GM19035 (cell line): ENCODE results near the gene FAM107A.
"Not testable (repeated sequence)": the region's sequence is repeated elsewhere in the genome, so short reads cannot be mapped to it uniquely, and the experiment has no call there.

ENCODE experiments used
- ATAC-seq: cut with Tn5 transposase; IDR thresholded peaks from one replicate; pipeline ENCODE4 v1.9.1; 2021; ENCODE audit not compliant: unreplicated experiment

Gene FAM107A

DNA sequence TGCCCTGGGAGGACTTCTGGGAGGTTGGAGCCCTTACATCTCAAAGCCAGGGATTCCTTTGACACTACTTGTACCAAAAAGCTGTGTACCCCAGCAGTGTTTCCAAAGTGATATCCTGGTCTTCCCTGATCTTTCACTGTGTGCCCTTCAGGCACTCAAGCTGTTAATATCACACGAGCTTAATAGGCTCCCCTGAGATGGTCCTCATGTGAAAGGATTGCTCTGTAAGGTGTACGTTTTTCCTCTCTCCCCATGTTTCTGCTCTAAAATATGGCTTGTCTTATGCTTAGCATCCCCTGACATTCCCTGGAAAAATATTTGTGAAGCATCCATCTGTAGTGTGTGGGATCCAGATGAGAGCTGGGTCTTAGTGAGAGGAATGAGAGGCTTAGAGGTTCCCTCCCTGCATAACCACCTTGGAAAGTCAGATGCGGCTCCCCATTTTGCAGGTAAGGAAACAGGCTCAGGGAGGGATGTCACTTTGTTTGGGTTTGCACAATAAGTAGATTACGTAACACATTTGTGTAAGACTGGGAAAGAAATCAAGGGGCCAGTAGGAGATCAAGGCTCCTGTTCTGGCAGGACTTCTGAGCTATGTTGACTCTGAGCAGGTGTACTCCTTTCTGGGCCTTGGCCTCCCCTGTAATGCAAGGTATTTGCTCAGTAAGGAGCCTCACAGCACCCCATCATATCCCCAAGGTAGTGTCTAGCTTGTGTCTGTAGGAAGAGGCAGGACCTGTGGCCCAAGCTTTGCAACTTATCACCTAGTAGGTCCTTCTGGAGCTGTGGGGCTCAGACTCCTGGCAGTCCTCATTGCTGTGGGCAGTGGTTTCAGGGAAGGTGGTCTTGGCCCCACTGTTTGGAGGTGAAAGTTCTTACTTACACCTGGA is 39.5 kb downstream of the FAM107A start:
- ATAC-seq, result no peak

DNA sequence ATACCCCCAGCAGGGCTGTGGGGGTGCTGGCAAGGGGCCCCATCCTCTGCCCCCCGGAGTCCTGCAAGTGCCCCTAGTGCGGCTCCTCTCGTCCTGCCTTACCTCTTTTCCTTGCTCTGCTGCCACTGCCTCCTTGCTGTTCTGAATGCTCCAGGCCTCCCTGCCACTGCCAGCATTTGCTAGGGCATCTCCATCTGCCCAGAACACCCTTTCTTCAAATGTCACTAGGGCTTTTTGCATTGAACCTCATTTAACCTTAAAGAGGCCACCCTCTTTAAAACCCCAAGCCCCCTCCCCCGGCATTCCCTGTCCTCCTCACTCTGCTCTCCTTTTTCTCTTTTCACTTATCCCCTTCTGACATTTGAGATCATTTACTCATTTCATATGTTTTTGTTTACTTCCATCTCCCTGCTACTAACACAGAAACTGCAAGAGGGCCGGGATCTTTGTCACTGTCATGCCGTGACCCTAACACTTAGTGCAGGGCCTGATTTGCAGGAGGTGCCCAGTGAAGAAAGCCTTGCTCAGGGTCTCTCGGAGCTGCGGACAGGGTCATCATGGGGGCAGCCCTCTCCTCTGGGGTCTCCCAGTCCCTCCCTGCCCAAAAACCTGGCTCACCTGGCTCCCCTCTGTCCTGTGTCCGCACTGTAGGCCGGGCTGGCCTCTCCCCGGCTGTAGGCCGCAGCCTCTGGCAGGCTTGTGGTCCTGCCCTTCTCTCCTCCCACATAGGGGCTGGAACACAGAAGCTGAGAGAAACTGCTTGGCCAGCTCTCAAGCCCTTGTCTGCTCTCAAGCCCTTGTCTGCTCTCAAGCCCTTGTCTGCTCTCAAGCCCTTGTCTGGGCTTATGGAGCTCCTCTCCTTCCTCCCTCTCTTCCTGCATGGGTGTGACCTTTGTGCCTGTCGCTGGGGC is 40.4 kb downstream of the FAM107A start, which contains the start of gene ACOX2:
Gene ACOX2, minus strand, starts transcription at position 690 of the 911 bp plus-strand sequence. CDS start 2,084 bp downstream, outside the sequence.
- no peak for ATAC-seq

DNA sequence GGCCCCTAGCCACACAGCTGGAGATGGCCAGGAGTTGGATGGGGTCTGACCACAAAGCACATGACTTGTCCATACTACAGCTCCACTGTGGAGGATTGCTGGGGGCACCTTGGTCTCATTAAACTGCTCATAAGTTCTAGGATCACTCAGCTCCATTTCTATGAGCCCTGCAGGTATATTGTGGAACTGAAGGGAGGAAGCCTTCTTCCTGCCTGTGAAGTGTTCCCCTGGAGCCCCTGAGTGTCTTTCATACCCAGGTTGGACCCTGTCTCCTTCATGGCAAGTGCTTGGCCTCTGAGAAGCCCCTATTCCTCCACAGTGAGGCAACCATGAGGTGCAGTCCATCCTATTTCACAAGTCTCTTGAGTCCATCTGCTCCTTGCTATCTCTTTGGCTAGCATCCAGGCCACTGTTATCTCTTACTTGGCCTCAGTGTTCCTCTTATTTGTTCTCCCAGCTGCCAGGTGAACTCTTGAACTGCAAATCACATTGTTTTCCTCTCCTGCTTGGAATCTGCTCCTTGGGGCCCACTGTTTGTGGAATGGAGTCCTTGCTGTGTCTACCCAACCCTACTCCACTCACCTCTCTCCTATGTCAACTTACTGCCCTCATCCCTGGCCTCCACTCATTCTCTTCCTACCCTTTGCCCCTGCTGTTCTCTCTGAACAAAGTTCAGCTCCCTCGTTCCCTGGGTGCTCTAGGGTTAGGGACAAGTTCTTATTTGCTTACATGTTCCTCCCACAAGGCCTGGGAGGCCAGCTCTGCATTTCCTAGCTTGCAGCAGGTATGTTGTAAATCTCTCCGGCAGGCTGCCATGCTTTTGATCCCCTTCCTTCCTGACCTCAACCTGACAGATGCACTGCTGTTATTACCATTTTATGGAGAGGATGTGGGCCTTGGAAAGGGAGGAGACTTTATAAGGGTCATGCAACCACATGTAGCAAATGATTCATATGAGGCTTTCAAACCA is 41.4 kb downstream of the FAM107A start:
- ATAC-seq, result no peak

DNA sequence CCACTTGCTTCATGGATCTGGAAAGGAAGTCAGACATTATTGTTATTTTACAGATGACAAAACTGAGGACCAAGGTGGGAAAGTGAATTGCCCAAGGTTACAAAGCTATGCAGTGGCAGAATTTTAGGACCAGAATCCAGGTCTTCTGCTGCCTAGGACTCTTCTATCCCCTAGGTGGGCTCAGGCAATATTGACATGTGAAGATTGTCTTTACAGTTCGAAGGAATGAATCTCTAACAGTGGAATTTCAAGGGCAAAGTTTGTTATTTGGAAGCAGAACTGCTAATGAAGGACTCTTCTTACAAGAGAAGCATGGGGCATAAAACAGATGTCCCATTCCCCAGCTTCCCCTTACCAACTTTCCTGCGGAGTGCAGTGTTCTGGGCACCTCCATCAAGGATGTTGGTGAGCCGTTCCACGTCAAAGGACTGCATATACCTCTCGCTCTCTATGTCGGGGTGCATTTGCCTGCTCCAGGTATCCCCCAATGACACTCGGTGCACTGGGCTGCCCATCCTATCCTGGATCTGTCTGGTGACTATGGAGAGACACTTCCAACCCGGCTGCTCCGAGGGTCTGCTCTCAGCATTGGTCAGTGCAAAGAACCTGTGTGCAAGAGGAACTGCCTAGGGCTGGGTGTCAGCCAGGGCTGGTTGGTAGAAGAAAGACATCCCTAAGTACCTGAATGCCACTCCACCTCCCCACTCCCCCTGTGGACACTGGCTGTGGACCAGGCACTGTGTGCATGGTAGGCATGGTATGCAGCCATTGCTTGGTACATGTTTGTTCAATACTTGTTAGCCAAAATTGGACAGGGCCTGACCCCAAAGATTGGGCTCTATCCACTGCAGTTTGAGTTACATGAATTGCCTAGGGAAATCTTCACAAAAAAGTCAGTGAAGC is 42.3 kb downstream of the FAM107A start:
- no peak for ATAC-seq

DNA sequence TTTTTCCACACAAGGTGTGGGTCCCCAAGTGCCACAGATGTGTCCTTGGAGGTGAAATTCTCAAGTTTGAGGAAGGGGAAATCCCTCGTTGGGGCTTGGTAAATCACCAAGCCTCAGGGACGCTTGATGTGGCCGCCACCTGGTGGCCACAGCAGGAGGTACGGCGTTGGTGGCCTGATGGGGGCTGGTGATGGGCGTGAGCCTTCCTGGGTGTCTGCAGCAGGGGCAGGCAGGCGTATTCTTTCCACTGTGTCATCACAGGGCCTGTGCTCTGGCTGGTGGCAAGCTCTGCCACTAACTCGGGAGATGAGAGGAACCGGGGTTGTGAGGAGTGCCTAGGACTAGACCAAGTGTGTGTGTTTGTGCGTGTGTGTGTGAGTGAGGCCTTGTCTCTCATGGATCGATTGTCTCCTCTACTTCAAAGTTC is 44.4 kb downstream of the FAM107A start:
- peak; percentile 95 for ATAC-seq

DNA sequence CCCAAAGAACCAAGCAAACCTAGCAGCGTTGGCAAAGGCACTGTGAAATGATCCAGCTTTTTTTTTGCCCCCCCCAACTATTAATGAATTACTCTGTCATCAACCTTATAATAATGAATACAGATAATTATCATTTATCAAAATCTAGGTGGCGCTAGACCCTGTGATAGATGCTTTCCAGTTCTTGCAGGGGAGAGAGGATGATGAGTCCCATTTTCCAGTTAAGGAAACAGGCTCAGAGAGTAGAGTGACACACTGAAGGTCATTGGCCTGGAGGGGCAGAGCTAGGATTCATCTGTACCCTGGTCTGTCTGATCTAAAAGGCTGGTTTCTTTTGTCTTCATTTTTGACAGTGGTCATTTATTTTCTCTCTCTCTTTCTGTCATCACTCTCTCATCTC is 45.2 kb downstream of the FAM107A start:
- ATAC-seq, result no peak

DNA sequence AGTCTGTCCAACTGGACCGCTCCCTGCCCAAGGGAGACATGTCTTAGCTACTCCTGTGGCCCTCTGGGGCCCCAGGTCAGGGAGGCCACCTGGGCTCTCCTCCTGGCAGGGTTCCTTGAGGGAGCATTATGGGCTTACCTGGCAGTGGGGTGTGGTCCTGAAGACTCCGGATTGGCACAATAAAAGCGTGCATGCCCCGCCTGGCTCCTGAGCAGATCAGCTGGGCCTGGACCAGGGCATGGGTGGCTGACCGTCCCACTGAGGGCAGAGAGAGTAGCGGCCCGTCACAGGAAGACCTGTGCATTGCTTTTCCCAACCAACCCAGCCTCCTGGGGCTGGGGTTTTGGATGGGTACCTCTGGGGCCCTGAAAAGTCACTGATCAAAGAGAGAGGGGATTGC is 45.6 kb downstream of the FAM107A start:
- ATAC-seq, result no peak

DNA sequence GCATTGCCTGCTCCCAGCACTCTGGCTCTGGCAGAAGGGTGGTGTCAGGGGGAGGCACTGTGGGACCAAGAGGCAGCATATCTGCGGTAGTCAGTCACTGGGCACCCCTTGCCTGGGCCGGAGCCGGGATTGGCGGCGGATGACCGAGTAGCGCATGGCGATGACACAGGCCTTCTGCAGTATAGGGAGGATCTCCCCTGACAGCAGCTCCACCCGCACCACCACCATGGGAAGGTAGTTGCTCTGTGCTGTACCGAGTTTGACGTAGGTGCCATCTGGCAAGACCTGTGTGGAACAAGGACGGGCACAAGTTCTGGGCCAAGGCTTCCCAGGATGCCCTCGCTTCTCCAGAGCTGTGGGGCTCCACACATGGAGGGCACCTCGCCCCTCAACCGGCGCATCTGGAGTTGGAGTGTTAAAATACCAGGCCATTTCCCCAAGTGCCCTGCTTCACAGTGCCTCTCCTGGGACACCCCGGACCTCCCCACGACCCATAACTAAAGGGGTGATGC is 46.8 kb downstream of the FAM107A start:
- ATAC-seq, result no peak

DNA sequence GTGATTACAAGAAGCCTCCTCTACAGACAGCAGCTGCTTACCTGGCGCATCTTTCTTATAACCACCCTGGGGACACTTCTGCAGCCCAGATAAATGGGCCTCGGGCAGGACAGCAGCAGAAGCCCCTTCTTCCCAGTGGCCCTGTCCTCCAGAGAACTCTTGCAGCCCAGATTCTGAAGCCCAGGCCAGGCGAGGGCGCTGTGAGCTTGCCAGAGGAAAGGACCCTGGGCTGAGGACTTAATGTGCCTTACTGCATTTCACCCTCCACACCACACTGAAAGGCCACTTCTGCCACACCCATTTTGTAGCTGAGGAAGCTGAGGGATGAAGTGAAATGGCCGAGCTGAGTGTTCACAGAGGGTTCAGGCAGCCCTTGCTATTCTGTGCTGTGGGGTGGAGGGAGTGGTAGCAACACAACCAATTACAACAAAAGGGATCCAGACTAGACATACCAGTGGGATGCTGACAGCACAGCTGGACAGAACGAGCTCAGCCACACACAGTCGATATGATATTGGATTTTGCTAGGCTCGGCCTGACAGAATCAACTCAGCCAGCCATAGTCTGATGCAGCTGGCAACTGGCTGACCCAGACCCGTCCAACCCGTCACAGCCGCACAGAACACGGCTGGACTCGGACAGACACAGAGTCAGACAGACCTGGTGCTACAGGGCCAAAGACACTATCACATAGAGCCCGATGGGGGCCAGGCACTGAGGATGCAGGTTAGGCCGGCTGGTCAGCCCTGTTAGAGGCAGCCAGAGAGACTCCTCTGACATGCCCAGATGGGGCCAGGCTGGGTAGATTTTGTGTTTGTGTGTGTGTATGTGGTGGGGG is 47.5 kb downstream of the FAM107A start:
- no peak for ATAC-seq

DNA sequence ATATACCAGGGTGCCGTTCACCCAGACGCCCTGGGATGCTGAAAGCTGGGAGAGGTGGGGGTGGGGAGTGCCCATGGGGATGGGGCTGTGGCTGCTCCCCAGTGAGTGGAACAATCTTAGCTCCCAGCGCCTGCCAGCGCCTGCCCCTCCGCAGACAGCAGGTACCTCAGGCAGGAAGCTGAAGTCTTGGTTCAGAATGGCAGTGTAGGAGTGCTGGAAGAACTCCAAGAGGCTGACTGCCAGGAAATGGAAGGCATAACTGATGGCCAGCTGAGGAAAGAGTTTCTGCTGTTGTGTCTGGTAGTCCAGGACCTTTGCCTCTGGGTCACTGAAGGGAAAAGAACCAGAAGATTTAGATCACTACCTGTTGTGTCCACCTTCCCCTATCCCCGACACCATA is 48.6 kb downstream of the FAM107A start:
- no peak for ATAC-seq

DNA sequence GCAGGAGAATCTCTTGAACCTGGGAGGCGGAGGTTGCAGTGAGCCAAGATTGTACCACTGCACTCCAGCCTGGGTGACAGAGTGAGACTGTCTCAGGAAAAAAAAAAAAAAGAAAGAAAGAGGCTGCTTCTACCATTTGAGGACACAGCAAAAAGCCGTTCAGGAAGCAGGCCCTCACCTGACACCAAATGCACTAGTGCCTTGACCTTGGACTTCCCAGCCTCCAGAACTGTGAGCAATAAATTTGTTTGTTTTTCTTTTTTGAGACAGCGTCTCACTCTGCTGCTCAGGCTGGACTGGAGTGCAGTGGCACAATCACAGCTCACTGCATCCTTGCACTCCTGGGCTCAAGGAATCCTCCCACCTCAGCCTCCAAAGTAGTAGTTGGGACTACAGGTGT is 49.8 kb downstream of the FAM107A start:
- ATAC-seq, result not testable (repeated sequence)

DNA sequence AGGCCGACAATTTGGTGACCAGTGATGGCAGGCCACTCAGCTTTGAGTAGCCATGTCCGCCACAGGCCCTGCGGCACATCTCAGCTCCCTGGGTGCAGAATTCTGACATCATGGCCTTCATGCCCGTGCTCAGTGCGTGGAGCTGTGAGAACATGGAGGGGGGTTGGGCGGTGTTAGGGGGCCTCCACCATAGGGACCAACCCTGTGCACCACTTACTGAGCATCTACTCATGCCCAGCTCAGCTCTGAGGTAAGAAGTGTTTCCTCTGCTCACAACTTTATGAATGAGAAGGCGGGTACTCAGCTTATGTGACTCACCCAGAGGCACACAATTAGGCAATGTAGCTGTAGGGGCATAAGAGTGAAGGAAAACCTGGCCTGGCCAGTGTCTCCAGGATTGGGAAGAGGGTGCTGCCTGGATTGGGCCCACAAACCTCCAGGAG is 50.7 kb downstream of the FAM107A start:
- no peak for ATAC-seq

DNA sequence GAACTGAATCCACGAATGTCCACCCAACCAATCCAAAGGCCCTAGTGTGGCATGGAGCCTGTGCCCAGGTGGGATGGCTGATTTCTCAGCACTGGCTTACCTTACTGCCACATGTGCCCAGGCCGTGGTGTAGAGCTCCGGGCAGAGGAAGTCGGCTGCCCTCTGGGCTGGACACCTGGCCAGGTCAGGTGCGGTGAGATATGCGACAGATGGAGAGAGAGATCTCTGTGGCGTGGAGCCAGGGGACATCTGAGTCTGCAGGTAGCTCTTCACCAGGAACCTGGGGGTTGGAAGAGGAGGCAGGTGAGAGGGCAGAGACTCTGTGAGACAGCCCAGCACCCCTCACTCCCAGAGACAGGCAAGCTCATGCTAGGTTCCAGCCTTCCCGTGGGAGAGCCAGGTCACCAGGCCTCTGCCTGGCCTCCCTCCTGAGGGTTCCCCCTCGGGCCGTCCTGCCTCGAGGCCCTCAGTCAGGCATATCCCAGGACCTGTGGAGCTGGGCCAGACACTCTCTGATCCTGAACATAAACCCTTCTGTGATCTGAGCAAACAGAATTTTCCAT is 52.8 kb downstream of the FAM107A start:
- ATAC-seq, result no peak

DNA sequence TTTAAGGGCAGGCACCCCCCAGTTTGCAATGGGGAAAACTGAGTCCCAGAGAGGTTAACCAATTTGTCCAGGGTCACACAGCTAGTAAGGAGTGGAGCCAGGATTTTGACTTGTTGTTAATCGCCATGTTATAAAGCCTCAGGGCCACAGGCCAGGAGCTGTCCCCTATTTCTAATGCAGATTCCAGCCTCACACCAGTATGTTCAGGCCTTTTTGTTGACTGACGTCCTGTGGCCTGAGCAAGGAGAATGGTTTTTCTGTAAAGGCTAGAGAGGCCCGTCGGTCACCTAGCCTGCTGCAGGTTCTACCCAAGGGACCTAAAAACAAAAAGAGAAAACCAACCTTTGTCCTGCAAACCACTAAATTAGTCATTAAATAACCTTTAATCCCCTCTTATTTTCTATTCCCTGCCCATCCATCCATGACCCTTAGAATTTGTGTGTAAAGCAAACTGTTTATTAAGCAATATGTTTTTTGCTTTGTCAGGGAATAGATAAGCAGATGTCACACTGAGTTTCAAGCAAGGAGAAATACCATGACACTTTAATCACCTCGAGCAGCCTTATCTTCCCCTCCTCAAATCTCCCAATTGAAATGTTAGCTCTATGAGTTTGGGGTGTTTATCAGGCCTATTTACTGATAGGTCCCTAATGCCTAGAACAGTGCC is 54.3 kb downstream of the FAM107A start:
- no peak for ATAC-seq

DNA sequence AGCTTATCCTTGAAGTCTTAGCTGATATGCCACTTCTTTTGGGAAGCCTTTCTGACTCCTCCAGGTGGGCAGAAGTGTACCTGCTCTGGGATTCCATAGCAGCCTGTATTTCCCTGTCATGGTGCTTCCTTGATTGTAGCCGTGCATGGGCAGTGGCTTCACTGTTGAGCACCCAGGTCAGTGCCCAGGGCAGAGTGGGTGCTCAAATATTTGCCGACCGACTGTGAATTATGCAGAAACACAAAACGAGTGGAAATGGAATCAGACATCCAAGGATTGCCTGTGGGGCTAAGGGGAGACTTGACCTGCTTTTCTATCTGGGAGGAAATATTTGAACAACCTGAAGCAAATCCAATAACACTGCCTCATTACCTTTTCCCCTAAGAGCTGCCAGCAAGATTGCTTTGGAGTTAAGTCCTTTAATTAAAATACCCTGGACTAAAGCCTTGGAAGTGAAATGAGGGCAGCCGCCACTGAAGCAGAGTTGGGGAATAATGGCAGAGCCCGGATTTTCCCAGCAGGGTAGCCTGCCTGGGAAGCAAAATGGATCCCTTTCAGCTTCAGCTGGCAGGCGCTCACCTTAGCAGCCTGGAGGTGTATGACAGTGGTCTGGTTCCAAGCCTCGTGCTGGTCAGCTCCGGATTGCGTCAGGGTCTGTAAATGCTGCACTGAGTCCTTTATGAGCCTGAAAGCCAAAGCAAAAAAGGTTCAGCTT is 55.1 kb downstream of the FAM107A start:
- no peak for ATAC-seq

DNA sequence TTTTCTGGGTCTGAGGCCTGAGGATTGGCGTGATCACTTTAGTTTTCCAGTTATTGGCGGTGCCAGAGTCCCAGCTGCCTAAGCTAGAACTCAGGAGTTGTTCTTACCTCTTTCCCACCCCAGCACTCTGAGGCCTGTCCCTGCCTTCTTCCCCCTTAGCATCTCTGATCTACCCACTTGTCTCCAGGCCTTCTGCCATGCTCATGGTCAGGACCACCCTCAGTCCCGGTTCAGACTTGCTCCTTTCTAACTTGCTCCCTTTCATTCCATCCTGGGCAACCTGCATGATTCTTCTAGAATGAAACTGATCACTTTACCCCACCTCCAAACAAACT is 55.9 kb downstream of the FAM107A start:
- ATAC-seq, result no peak
